ENCODE measurements around the gene FLNA.
"Not testable (repeated sequence)": the region's sequence is repeated elsewhere in the genome, so short reads cannot be mapped to it uniquely, and the experiment has no call there.

The FLNA gene

GRCh38 chrX:154399527-154400368 is 25.3 kb upstream of the FLNA start:
- peak; percentile 30 to 54 for DNase-seq

- DNase-seq: peak; percentile 85 to 86
Observed at GRCh38 chrX:154398668-154399526, 24.5 kb upstream of the FLNA start.

- DNase-seq: peak; percentile 94 to 97
Observed at GRCh38 chrX:154397888-154398667, 23.6 kb upstream of the FLNA start, which contains the start of gene RPL10. Gene RPL10 (plus strand): TSS chrX:154398377. CDS start chrX:154398520, 143 bp downstream.

- peak; percentile 62 to 74 for DNase-seq
Observed at GRCh38 chrX:154396973-154397887, 22.8 kb upstream of the FLNA start.

GRCh38 chrX:154396363-154396762 is 21.9 kb upstream of the FLNA start:
- DNase-seq: not testable (repeated sequence)

GRCh38 chrX:154389812-154390747 is 15.6 kb upstream of the FLNA start:
- peak in 1 of 2 donors; percentile 44 for DNase-seq

- not testable (repeated sequence) for DNase-seq
Observed at GRCh38 chrX:154388649-154389048, 14.2 kb upstream of the FLNA start.

- DNase-seq: not testable (repeated sequence)
Observed at GRCh38 chrX:154388094-154388493, 13.7 kb upstream of the FLNA start.

- DNase-seq: peak in 1 of 2 donors; percentile 0
Observed at GRCh38 chrX:154384284-154384892, 10.0 kb upstream of the FLNA start.

GRCh38 chrX:154383359-154384283 is 9.2 kb upstream of the FLNA start:
- no peak for DNase-seq

GRCh38 chrX:154382483-154383069 is 8.1 kb upstream of the FLNA start:
- no peak for DNase-seq

GRCh38 chrX:154381271-154381670 is 6.8 kb upstream of the FLNA start:
- no peak for DNase-seq

- no peak for DNase-seq
Observed at GRCh38 chrX:154380787-154381186, 6.4 kb upstream of the FLNA start.

GRCh38 chrX:154380153-154380552 is 5.7 kb upstream of the FLNA start:
- no peak for DNase-seq

GRCh38 chrX:154379569-154379951 is 5.1 kb upstream of the FLNA start:
- no peak for DNase-seq

- peak; percentile 97 to 99 for DNase-seq
Observed at GRCh38 chrX:154378799-154379568, 4.5 kb upstream of the FLNA start, which contains the start of gene EMD. Gene EMD (plus strand): TSS chrX:154379295. CDS start chrX:154379485, 190 bp downstream.

- DNase-seq: peak in 1 of 2 donors; percentile 51
Observed at GRCh38 chrX:154378059-154378798, 3.8 kb upstream of the FLNA start.

All from CD4-positive, alpha-beta T cell treated with Interleukin-1 beta for 1 hour (primary cell).